HepG2 (cell line): ENCODE results near the gene ATP2A3. TPM values are rescaled to one million over a fixed set of nuclear protein-coding genes. Genes with fewer than 3 reads are reported as not detected.

Source experiments
- ATAC-seq: fragments of 200-7000 bp; cut with Tn5 transposase; 3 replicates; pipeline ENCODE4 v1.9.1; 2020; ENCODE audit warnings: mild to moderate bottlenecking, moderate library complexity
- BruUV-seq: library from RNA; stranded (reverse); fragments of 400-500 nt; replicated peaks from 2 replicates; lab custom pipeline; 2021; lab: Mats Ljungman, UMichigan
- CTCF ChIA-PET: fragments of 300-600 bp; formaldehyde crosslinking; extraction: SDS; loops from one replicate; lab custom pipeline; 2021; ENCODE audit warnings: low total read pairs, inconsistent platforms, low intra/inter-chr PET ratio; lab: Yijun Ruan, JAX
- POLR2A ChIA-PET: fragments of 350-600 bp; sonication (Branson Sonifier 250); formaldehyde crosslinking; loops from one replicate; lab custom pipeline; 2020; ENCODE audit warnings: antibody characterized with exemption, inconsistent platforms; lab: Yijun Ruan, JAX
- DNase-seq: peaks from one replicate; pipeline ENCODE4 v3.0.0-alpha.2; 2015; ENCODE audit warnings: low spot score
- FAIRE-seq: peaks from 3 replicates; lab custom pipeline; 2011; peaks lifted over from hg19 to GRCh38; lab: Jason Lieb, UNC
- H2AFZ ChIP-seq: one replicate; pipeline ENCODE4 v1.6.1; 2011; ENCODE audit warnings: low read length, inconsistent platforms
- H3K27ac ChIP-seq: fragments of 300-600 bp; 3 replicates; pipeline ENCODE4 v1.8.0; 2011; ENCODE audit warnings: mixed run types, mild to moderate bottlenecking, mixed read lengths, low read length, inconsistent platforms; ENCODE audit not compliant: insufficient read depth; ENCODE audit errors: extremely low read length
- H3K27me3 ChIP-seq, 2 experiments: fragments of 200-600 bp in 1 of 2; 2 replicates in 1 of 2; 3 replicates in 1 of 2; pipeline versions ENCODE4 v1.6.0 to v1.8.0; 2011; ENCODE audit warnings: low read length in 2 of 2, mild to moderate bottlenecking in 2 of 2, moderate library complexity in 2 of 2, inconsistent platforms in 1 of 2; ENCODE audit not compliant: insufficient read depth in 2 of 2, control insufficient read depth in 1 of 2
- H3K36me3 ChIP-seq, 2 experiments: fragments of 200-600 bp in 1 of 2; replicated peaks in 1 of 2; 2 replicates in 1 of 2; 3 replicates in 1 of 2; pipeline versions ENCODE4 v1.5.1 to v1.8.0; 2011; ENCODE audit warnings: low read length in 2 of 2, inconsistent platforms in 1 of 2; ENCODE audit not compliant: insufficient read depth in 2 of 2, control insufficient read depth in 1 of 2
- H3K4me1 ChIP-seq: 2 replicates; pipeline ENCODE4 v1.5.1; 2012; ENCODE audit warnings: low read length, inconsistent platforms; ENCODE audit not compliant: insufficient read depth
- H3K4me2 ChIP-seq: 2 replicates; pipeline ENCODE4 v1.6.0; 2011; ENCODE audit warnings: low read depth, low read length, inconsistent platforms
- H3K4me3 ChIP-seq, 3 experiments: fragments of 200-600 bp in 1 of 3; sonication (generic), shearing (Covaris generic) in 1 of 3; replicated peaks in 1 of 3; 2 replicates each; pipeline ENCODE4 v1.5.1; 2011 to 2016; ENCODE audit warnings: low read length in 3 of 3, inconsistent platforms in 2 of 3, low read depth in 2 of 3, mild to moderate bottlenecking in 2 of 3, control low read depth in 1 of 3, mixed read lengths in 1 of 3; ENCODE audit not compliant: insufficient read depth in 1 of 3
- H3K79me2 ChIP-seq: one replicate; pipeline ENCODE4 v1.6.1; 2011; ENCODE audit warnings: low read length, inconsistent platforms; ENCODE audit not compliant: insufficient read depth
- H3K9ac ChIP-seq: 2 replicates; pipeline ENCODE4 v1.6.0; 2011; ENCODE audit warnings: mild to moderate bottlenecking, low read depth, low read length, inconsistent platforms; ENCODE audit not compliant: insufficient read depth
- H3K9me3 ChIP-seq: 2 replicates; pipeline ENCODE4 v1.5.1; 2012; ENCODE audit warnings: mild to moderate bottlenecking, low read length
- H4K20me1 ChIP-seq: 2 replicates; pipeline ENCODE4 v1.6.0; 2011; ENCODE audit warnings: inconsistent platforms, mild to moderate bottlenecking, low read length, moderate library complexity; ENCODE audit not compliant: insufficient read depth
- GATAD2A ChIP-seq: IDR thresholded peaks from 2 replicates; pipeline ENCODE4 v1.6.1; 2016
- MAFK ChIP-seq, 2 experiments: IDR thresholded peaks in 1 of 2; conservative IDR thresholded peaks in 1 of 2; 2 replicates each; pipeline ENCODE4 v1.6.1; 2011; ENCODE audit warnings: improper control_type of control experiment in 2 of 2, low read length in 2 of 2
- SKI ChIP-seq: fragments of 450-650 bp; IDR thresholded peaks from one replicate; pipeline ENCODE4 v1.6.1; 2018; ENCODE audit warnings: mild to moderate bottlenecking; ENCODE audit not compliant: partially characterized antibody
- USF2 ChIP-seq, 2 experiments: sonication (generic) in 1 of 2; formaldehyde crosslinking in 1 of 2; IDR thresholded peaks; 2 replicates each; pipeline versions ENCODE4 v1.5.1 to v1.6.1; 2011 to 2020; ENCODE audit warnings: borderline replicate concordance in 1 of 2, low read depth in 1 of 2, low read length in 1 of 2, mild to moderate bottlenecking in 1 of 2, missing genetic modification reagents in 1 of 2, moderate library complexity in 1 of 2
- ZFP37 ChIP-seq: sonication (generic); formaldehyde crosslinking; IDR thresholded peaks from 2 replicates; pipeline ENCODE4 v1.4.0; 2020; ENCODE audit warnings: missing genetic modification reagents, borderline replicate concordance
- ZNF33B ChIP-seq: sonication (generic); formaldehyde crosslinking; IDR thresholded peaks from 2 replicates; pipeline ENCODE4 v1.5.1; 2020; ENCODE audit warnings: mild to moderate bottlenecking, missing genetic modification reagents
- ZNF484 ChIP-seq: sonication (generic); formaldehyde crosslinking; IDR thresholded peaks from 2 replicates; pipeline ENCODE4 v1.5.1; 2020; ENCODE audit warnings: mild to moderate bottlenecking, low read depth, missing genetic modification reagents, borderline replicate concordance
- ZNF530 ChIP-seq: sonication (generic); formaldehyde crosslinking; IDR thresholded peaks from 2 replicates; pipeline ENCODE4 v1.5.0; 2020; ENCODE audit warnings: low read depth, mild to moderate bottlenecking, missing genetic modification reagents
- ZNF563 ChIP-seq: sonication (generic); formaldehyde crosslinking; IDR thresholded peaks from 2 replicates; pipeline ENCODE4 v1.8.0; 2022; ENCODE audit warnings: mild to moderate bottlenecking, moderate library complexity, missing genetic modification reagents
- WGBS: methylation state at CpG from one replicate; pipeline ENCODE4 v1.1.6; 2017; ENCODE audit warnings: low lambda C conversion rate; 5-methylcytosine and 5-hydroxymethylcytosine counted together
- in situ Hi-C: cut with HindIII; loops from 2 replicates; pipeline ENCODE4 v1.10.0; 2017; ENCODE audit warnings: low pct_unique_long_range_greater_than_20kb; ENCODE audit not compliant: extremely low pct_ligation_motif_present
- intact Hi-C: fragments of 100-400 bp; cut with micrococcal nuclease; formaldehyde crosslinking; loops from one replicate; pipeline ENCODE4 v1.10.0; 2022; ENCODE audit not compliant: unreplicated experiment
- polyA plus RNA-seq, 8 experiments: library from polyadenylated mRNA; depleted of rRNA in 3 of 8; stranded (reverse) in 7 of 8; unstranded in 1 of 8; fragments of >200 nt; fragmentation: Illumina TruSeq in 4 of 8; extraction: Trizol in 4 of 8; gene quantifications; 2 replicates each; pipeline versions ENCODE4 v1.2.1 to v1.2.3, GENCODE V29; 2011 to 2016; ENCODE audit warnings: low read depth in 4 of 8, missing spikeins in 1 of 8, mixed read lengths in 1 of 8; ENCODE audit not compliant: insufficient read depth in 1 of 8
- total RNA-seq, 5 experiments: library from RNA; depleted of rRNA; stranded (reverse); fragments of >200 nt; fragmentation: Illumina TruSeq; extraction: Trizol; gene quantifications; 2 replicates each; pipeline ENCODE4 v1.2.3, GENCODE V29; 2016; ENCODE audit warnings: low read depth in 1 of 5

The ATP2A3 gene
- total and polyA plus RNA-seq, 2 of the 13 experiments (the other 11 are each of a cell fraction or from before 2014, with no cell fraction given) = 0.07 TPM; not detected in 1

GRCh38 chr17:4006165-4006589 is 41.9 kb upstream of the ATP2A3 start (continued):
- TF ChIP-seq ZNF484 (CRISPR knock-in tag) (no peak), SKI (no peak)

GRCh38 chr17:4005296-4006164 is 41.3 kb upstream of the ATP2A3 start:
- H4K20me1 ChIP-seq = no peaks in the 10 kb centered on the region
- 97% methylated on average over 21 of the region's 22 CpGs for WGBS
- no peak overlapping the region for H2AFZ ChIP-seq
- FAIRE-seq (no peak), DNase-seq (no peak)
- no peaks in the 10 kb centered on the region for H3K27me3 ChIP-seq
- no peak overlapping the region for H3K4me3 ChIP-seq
- no peak overlapping the region for H3K9ac ChIP-seq
- in situ Hi-C loops = no loop called here
- peaks cover 32% of the 10 kb centered on the region for H3K4me1 ChIP-seq
- TF ChIP-seq ZNF530 (CRISPR knock-in tag) (no peak), GATAD2A (CRISPR knock-in tag) (no peak), ZNF33B (CRISPR knock-in tag) (no peak), ZFP37 (CRISPR knock-in tag) (no peak), ZNF563 (CRISPR knock-in tag) (0 out of 2 replicates have a peak, but pooled peaks have one; percentile 1), MAFK (conservative IDR thresholded peaks at IDR 0.05 in 1 of 2, IDR thresholded peaks at IDR 0.05 in 1 of 2; ENCODE audit: low read length in 2 of 2) (no peak), USF2 (IDR thresholded peaks at IDR 0.05; ENCODE audit: low read depth, low read length) (no peak), USF2 (CRISPR knock-in tag; IDR thresholded peaks at IDR 0.05; ENCODE audit: borderline replicate concordance) (no peak)
- TF ChIP-seq, all 625 proteins: peak for 1
- H3K36me3 ChIP-seq = peaks cover 8 to 30% of the 10 kb centered on the region in 2 experiments
- H3K4me2 ChIP-seq = no peak overlapping the region
- BruUV-seq = no TSS peak
- ChIA-PET CTCF (interaction anchor here (2.1 to 3.7 kb wide), 2 partner anchors 70 to 92 kb away, joined by 13 to 37 read pairs; no protein-coding TSS in a partner anchor), POLR2A (no interaction called here)
- H3K79me2 ChIP-seq = no peaks in the 10 kb centered on the region
- no peak overlapping the region for H3K27ac ChIP-seq
- intact Hi-C loops = loop anchor here (2.0 kb wide), 1 partner anchor 69 kb away; no protein-coding TSS in a partner anchor
- H3K9me3 ChIP-seq = no peaks in the 10 kb centered on the region
- ATAC-seq = no peak
